ENCODE measurements around the gene FXYD7. TPM values are rescaled to one million over a fixed set of nuclear protein-coding genes. Genes with fewer than 3 reads are reported as not detected.

FXYD7 gene
- total RNA-seq, 1 experiment from 2014 or later = not detected

DNA sequence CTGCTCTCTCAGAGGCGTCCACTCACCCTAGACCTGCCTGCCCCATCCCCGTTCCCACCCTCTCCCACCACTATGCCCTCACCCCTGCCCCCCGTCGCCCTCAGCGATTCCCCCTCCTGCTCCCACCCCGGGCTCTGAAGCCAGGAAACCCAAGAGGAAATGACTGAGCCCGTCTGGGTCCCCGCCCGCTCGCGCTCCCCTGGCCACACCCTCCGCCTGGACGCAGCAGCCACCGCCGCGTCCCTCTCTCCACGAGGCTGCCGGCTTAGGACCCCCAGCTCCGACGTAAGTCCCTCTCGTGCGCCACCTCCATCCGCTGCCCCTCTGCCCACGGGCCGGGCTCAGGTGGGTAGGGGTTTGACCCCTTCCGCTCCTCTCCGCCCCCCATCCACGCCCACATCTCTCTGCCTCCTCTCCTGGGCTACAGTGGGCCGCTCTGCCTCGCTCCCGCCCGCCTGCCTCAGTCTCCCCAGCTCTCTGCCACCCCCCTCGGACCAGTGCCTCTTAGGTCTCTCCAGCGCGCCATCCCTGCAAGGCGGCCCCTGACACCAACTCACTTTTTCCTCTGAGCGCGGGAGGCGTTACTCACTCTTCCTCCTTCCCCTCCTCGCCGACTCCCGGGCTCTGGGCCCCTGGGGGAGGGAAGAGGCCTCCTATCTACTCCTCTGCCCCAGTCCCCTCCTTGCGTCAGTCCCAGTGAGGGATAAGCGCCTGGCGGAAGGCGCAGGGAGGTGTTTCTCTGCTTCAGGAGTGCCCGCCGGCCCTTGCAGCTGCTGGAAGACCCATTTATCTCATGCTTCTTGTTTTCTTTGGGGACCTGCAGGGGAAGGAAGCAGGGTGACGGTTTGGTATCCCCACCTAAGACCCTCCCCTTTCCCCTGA is 11.7 kb downstream of the FXYD7 start, which contains the start of gene FXYD5:
Gene FXYD5, plus strand, starts transcription at position 211 of the 882 bp plus-strand sequence. CDS start 816 bp downstream, outside the sequence.
- BruUV-seq (replicated peaks) = no TSS peak
- no peaks in the 10 kb centered on the region for H3F3A ChIP-seq (ENCODE audit: low read length, unreplicated experiment)
- peak; percentile 70 for DNase-seq
- ChIA-PET POLR2A (ENCODE audit: unreplicated experiment) (interaction anchor here (0.7 kb wide), 1 partner anchor 183 kb away, joined by 26 read pairs; no protein-coding TSS in a partner anchor), CTCF (interaction anchor here (0.5 to 0.7 kb wide), 2 partner anchors 13 to 14 kb away, joined by 3 to 4 read pairs; no protein-coding TSS in a partner anchor)
- peak within 1 kb of the TSS; percentile 74 for H2AFZ ChIP-seq (ENCODE audit: low read length)
- H3K79me2 ChIP-seq (ENCODE audit: low read length) = peaks cover 34% of the 10 kb centered on the region
- H3K4me1 ChIP-seq (ENCODE audit: insufficient read depth, low read length) = peaks cover 14% of the 10 kb centered on the region
- TF ChIP-seq, protein P1, sequence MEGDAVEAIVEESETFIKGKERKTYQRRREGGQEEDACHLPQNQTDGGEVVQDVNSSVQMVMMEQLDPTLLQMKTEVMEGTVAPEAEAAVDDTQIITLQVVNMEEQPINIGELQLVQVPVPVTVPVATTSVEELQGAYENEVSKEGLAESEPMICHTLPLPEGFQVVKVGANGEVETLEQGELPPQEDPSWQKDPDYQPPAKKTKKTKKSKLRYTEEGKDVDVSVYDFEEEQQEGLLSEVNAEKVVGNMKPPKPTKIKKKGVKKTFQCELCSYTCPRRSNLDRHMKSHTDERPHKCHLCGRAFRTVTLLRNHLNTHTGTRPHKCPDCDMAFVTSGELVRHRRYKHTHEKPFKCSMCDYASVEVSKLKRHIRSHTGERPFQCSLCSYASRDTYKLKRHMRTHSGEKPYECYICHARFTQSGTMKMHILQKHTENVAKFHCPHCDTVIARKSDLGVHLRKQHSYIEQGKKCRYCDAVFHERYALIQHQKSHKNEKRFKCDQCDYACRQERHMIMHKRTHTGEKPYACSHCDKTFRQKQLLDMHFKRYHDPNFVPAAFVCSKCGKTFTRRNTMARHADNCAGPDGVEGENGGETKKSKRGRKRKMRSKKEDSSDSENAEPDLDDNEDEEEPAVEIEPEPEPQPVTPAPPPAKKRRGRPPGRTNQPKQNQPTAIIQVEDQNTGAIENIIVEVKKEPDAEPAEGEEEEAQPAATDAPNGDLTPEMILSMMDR (conservative IDR thresholded peaks at IDR 0.05; ENCODE audit: low read depth, low read length) = no peak
- no peak for TF ChIP-seq EZH2 (IDR thresholded peaks at IDR 0.05; ENCODE audit: low read length, unreplicated experiment)
- TF ChIP-seq EZH2phosphoT487 (IDR thresholded peaks at IDR 0.05; ENCODE audit: borderline replicate concordance, low read length) = no peak
- peak within 1 kb of the TSS; percentile 75 for H3K4me3 ChIP-seq (ENCODE audit: low read length)
- no peaks in the 10 kb centered on the region for H3K9me3 ChIP-seq (ENCODE audit: low read length)
- intact Hi-C loops (cut with micrococcal nuclease) = no loop called here
- no peaks in the 10 kb centered on the region for H3K27me3 ChIP-seq (ENCODE audit: low read length)
- peak within 1 kb of the TSS; percentile 88 for H3K9ac ChIP-seq (ENCODE audit: low read length)
- H3K27ac ChIP-seq (ENCODE audit: low read length) = peak within 1 kb of the TSS; percentile 62
- H3K9me2 ChIP-seq (replicated peaks; ENCODE audit: low read length) = no peaks in the 10 kb centered on the region
- H4K20me1 ChIP-seq (ENCODE audit: low read length) = peaks cover 13% of the 10 kb centered on the region; the same call in 1 of the 2 replicates
- H3K36me3 ChIP-seq (ENCODE audit: low read depth, low read length) = peaks cover 18% of the 10 kb centered on the region
- ATAC-seq = peak; percentile 85
- H3K4me2 ChIP-seq (ENCODE audit: low read length) = peak within 1 kb of the TSS; percentile 98

DNA sequence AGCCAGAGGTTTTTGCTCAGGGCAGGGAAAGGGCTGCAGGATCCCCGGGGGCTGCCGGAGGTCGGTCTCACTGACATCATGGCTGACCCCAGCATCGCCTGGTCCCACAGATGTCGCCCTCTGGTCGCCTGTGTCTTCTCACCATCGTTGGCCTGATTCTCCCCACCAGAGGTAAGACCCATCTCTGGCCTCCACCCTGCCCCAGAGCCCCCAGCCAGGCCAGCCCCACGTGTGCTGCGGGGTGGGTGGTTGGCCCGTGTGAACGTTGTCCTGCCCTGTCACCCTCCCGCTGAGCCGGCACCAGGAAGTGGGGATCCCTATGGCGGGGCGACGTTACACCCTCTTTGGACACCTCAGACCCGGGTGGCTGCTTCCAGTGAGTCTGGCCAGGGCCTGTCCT is 12.4 kb downstream of the FXYD7 start:
- H3K4me1 ChIP-seq (ENCODE audit: insufficient read depth, low read length) = peaks cover 14% of the 10 kb centered on the region
- ATAC-seq = no peak; the same call in 1 of the 2 replicates
- ChIA-PET POLR2A (ENCODE audit: unreplicated experiment) (no interaction called here), CTCF (no interaction called here)
- peaks cover 13% of the 10 kb centered on the region; the same call in 1 of the 2 replicates for H4K20me1 ChIP-seq (ENCODE audit: low read length)
- peak overlapping the region; percentile 88 for H3K9ac ChIP-seq (ENCODE audit: low read length)
- H3K9me2 ChIP-seq (replicated peaks; ENCODE audit: low read length) = no peaks in the 10 kb centered on the region
- DNase-seq = no peak
- peaks cover 19% of the 10 kb centered on the region for H3K36me3 ChIP-seq (ENCODE audit: low read depth, low read length)
- peak overlapping the region; percentile 62 for H3K27ac ChIP-seq (ENCODE audit: low read length)
- BruUV-seq (replicated peaks) = no TSS peak
- H3K4me2 ChIP-seq (ENCODE audit: low read length) = peak overlapping the region; percentile 98
- H3K27me3 ChIP-seq (ENCODE audit: low read length) = no peaks in the 10 kb centered on the region
- TF ChIP-seq EZH2phosphoT487 (IDR thresholded peaks at IDR 0.05; ENCODE audit: borderline replicate concordance, low read length) (no peak), EZH2 (IDR thresholded peaks at IDR 0.05; ENCODE audit: low read length, unreplicated experiment) (no peak)
- TF ChIP-seq, protein P1 (conservative IDR thresholded peaks at IDR 0.05; ENCODE audit: low read depth, low read length) = no peak
- peaks cover 34% of the 10 kb centered on the region for H3K79me2 ChIP-seq (ENCODE audit: low read length)
- H3K9me3 ChIP-seq (ENCODE audit: low read length) = no peaks in the 10 kb centered on the region
- H2AFZ ChIP-seq (ENCODE audit: low read length) = no peak overlapping the region
- no peaks in the 10 kb centered on the region for H3F3A ChIP-seq (ENCODE audit: low read length, unreplicated experiment)
- peak overlapping the region; percentile 75 for H3K4me3 ChIP-seq (ENCODE audit: low read length)
- intact Hi-C loops (cut with micrococcal nuclease) = no loop called here
